Stimulated activated CD4-positive, alpha-beta T cell treated with anti-CD3 and anti-CD28 coated beads, Interleukin-12 subunit alpha, Interleukin-12 subunit beta, amount 100 ng/mL, for 24 hours (primary cell): ENCODE measurements around the gene PKD1.
"Not testable (repeated sequence)": the region's sequence is repeated elsewhere in the genome, so short reads cannot be mapped to it uniquely, and the experiment has no call there.

Experiments
- DNase-seq, 2 experiments: peaks; one replicate each; pipeline ENCODE4 v3.0.0-alpha.2; 2020; ENCODE audit warnings: low read depth in 2 of 2

The PKD1 gene

GRCh38 chr16:2151188-2152091 lies 15.7 kb upstream of the PKD1 start:
- DNase-seq = peak in 1 of 2 experiments; percentile 37

- DNase-seq = peak in 1 of 2 experiments; percentile 53
Measured at GRCh38 chr16:2150418-2151187, 14.9 kb upstream of the PKD1 start.

GRCh38 chr16:2149630-2150417 lies 14.1 kb upstream of the PKD1 start:
- DNase-seq = peak in 1 of 2 experiments; percentile 51

GRCh38 chr16:2148714-2149629 lies 13.3 kb upstream of the PKD1 start:
- DNase-seq = peak in 1 of 2 experiments; percentile 31

GRCh38 chr16:2147981-2148671 lies 12.4 kb upstream of the PKD1 start, which contains the start of gene RAB26:
RAB26 (plus strand) TSS chr16:2148625; CDS start chr16:2148784, 159 bp downstream.
- peak in 1 of 2 experiments; percentile 27 for DNase-seq

GRCh38 chr16:2147378-2147777 lies 11.7 kb upstream of the PKD1 start:
- DNase-seq = no peak

- no peak for DNase-seq
Measured at GRCh38 chr16:2145843-2146242, 10.1 kb upstream of the PKD1 start.

GRCh38 chr16:2143878-2144485 lies 8.3 kb upstream of the PKD1 start:
- DNase-seq = no peak

- no peak for DNase-seq
Measured at GRCh38 chr16:2142942-2143877, 7.5 kb upstream of the PKD1 start.

GRCh38 chr16:2135071-2135470 lies 627 bp downstream of the PKD1 start:
- DNase-seq = not testable (repeated sequence)

- not testable (repeated sequence) for DNase-seq
Measured at GRCh38 chr16:2133797-2134196, 1.9 kb downstream of the PKD1 start.

GRCh38 chr16:2129890-2130447 lies 5.7 kb downstream of the PKD1 start:
- not testable (repeated sequence) for DNase-seq

- DNase-seq = not testable (repeated sequence)
Measured at GRCh38 chr16:2129251-2129650, 6.4 kb downstream of the PKD1 start.

GRCh38 chr16:2127630-2128280 lies 7.9 kb downstream of the PKD1 start:
- DNase-seq = not testable (repeated sequence)

GRCh38 chr16:2126928-2127556 lies 8.7 kb downstream of the PKD1 start:
- DNase-seq = not testable (repeated sequence)

GRCh38 chr16:2126161-2126743 lies 9.4 kb downstream of the PKD1 start:
- not testable (repeated sequence) for DNase-seq

- not testable (repeated sequence) for DNase-seq
Measured at GRCh38 chr16:2125609-2126008, 10.1 kb downstream of the PKD1 start.
